ENCODE data around the gene ARVCF. TPM values are rescaled to one million over a fixed set of nuclear protein-coding genes. Genes with fewer than 3 reads are reported as not detected.

The ARVCF gene
- total RNA-seq, 1 donor from 2014 or later: 119 TPM

- H3K4me1 Mint-ChIP-seq (ENCODE audit: low read depth, unreplicated experiment): peaks cover 21% of the 10 kb centered on the region
- peaks cover 5% of the 10 kb centered on the region for H3K9me3 Mint-ChIP-seq (ENCODE audit: unreplicated experiment)
- peak overlapping the region; percentile 20 for H3K4me3 Mint-ChIP-seq (ENCODE audit: unreplicated experiment)
- no peak for TF ChIP-seq CTCF (IDR thresholded peaks at IDR 0.05; ENCODE audit: partially characterized antibody, unreplicated experiment)
- no peaks in the 10 kb centered on the region for H3K36me3 Mint-ChIP-seq (ENCODE audit: unreplicated experiment)
- H3K27me3 Mint-ChIP-seq (ENCODE audit: unreplicated experiment): peaks cover 6% of the 10 kb centered on the region
- DNase-seq: peak; percentile 71
- H3K27ac Mint-ChIP-seq (ENCODE audit: unreplicated experiment): no peak overlapping the region
Measured at GRCh38 chr22:20024225-20024624, 7.6 kb upstream of the ARVCF start.

GRCh38 chr22:20022978-20023613, 6.5 kb upstream of the ARVCF start:
- Mint-ChIP-seq H3K27me3 (ENCODE audit: unreplicated experiment) (peaks cover 11% of the 10 kb centered on the region), H3K27ac (ENCODE audit: unreplicated experiment) (peak overlapping the region; percentile 59), H3K4me1 (ENCODE audit: low read depth, unreplicated experiment) (peaks cover 18% of the 10 kb centered on the region), H3K4me3 (ENCODE audit: unreplicated experiment) (peak overlapping the region; percentile 55), H3K9me3 (ENCODE audit: unreplicated experiment) (peaks cover 4% of the 10 kb centered on the region), H3K36me3 (ENCODE audit: unreplicated experiment) (no peaks in the 10 kb centered on the region)
- no peak for TF ChIP-seq CTCF (IDR thresholded peaks at IDR 0.05; ENCODE audit: partially characterized antibody, unreplicated experiment)
- no peak for DNase-seq

GRCh38 chr22:20022231-20022977, 5.8 kb upstream of the ARVCF start:
- Mint-ChIP-seq H3K4me3 (ENCODE audit: unreplicated experiment) (peak overlapping the region; percentile 89), H3K27ac (ENCODE audit: unreplicated experiment) (no peak overlapping the region), H3K9me3 (ENCODE audit: unreplicated experiment) (peaks cover 8% of the 10 kb centered on the region), H3K27me3 (ENCODE audit: unreplicated experiment) (peaks cover 11% of the 10 kb centered on the region), H3K4me1 (ENCODE audit: low read depth, unreplicated experiment) (peaks cover 20% of the 10 kb centered on the region), H3K36me3 (ENCODE audit: unreplicated experiment) (no peaks in the 10 kb centered on the region)
- no peak for DNase-seq
- TF ChIP-seq CTCF (IDR thresholded peaks at IDR 0.05; ENCODE audit: partially characterized antibody, unreplicated experiment): no peak

GRCh38 chr22:20021196-20022181, 4.9 kb upstream of the ARVCF start:
- H3K27ac Mint-ChIP-seq (ENCODE audit: unreplicated experiment): peak overlapping the region; percentile 55
- peak overlapping the region; percentile 89 for H3K4me3 Mint-ChIP-seq (ENCODE audit: unreplicated experiment)
- DNase-seq: no peak
- peaks cover 10% of the 10 kb centered on the region for H3K27me3 Mint-ChIP-seq (ENCODE audit: unreplicated experiment)
- TF ChIP-seq CTCF (IDR thresholded peaks at IDR 0.05; ENCODE audit: partially characterized antibody, unreplicated experiment): no peak
- H3K9me3 Mint-ChIP-seq (ENCODE audit: unreplicated experiment): peaks cover 8% of the 10 kb centered on the region
- no peaks in the 10 kb centered on the region for H3K36me3 Mint-ChIP-seq (ENCODE audit: unreplicated experiment)
- H3K4me1 Mint-ChIP-seq (ENCODE audit: low read depth, unreplicated experiment): peaks cover 20% of the 10 kb centered on the region
